GM12878 (cell line): ENCODE data around the gene CMTM5. TPM values are rescaled to one million over a fixed set of nuclear protein-coding genes. Genes with fewer than 3 reads are reported as not detected.

Source experiments
- ATAC-seq: fragments of 200-7000 bp; cut with Tn5 transposase; 3 replicates; pipeline ENCODE4 v1.9.1; 2020; ENCODE audit warnings: mild to moderate bottlenecking, moderate library complexity
- BruUV-seq: library from RNA; stranded (reverse); fragments of 400-500 nt; replicated peaks from 2 replicates; lab custom pipeline; 2021; lab: Mats Ljungman, UMichigan
- CTCF ChIA-PET: fragments of 300-600 bp; sonication (Branson Sonifier 250); formaldehyde crosslinking; extraction: SDS; loops from one replicate; lab custom pipeline; 2021; ENCODE audit warnings: inconsistent platforms; lab: Yijun Ruan, JAX
- POLR2A ChIA-PET: fragments of 350-600 bp; formaldehyde crosslinking; extraction: SDS; loops from one replicate; lab custom pipeline; 2021; ENCODE audit warnings: inconsistent platforms; lab: Charles Lee
- RAD21 ChIA-PET: fragments of 300-600 bp; sonication (Branson Sonifier 250); formaldehyde crosslinking; loops from one replicate; lab custom pipeline; 2023; ENCODE audit warnings: antibody characterized with exemption; ENCODE audit not compliant: unreplicated experiment; lab: Charles Lee
- SMC1A ChIA-PET: fragments of 300-600 bp; sonication (Branson Sonifier 250); formaldehyde crosslinking; loops from one replicate; lab custom pipeline; 2023; ENCODE audit not compliant: unreplicated experiment, uncharacterized antibody; lab: Charles Lee
- DNase-seq: peaks from one replicate; pipeline ENCODE4 v3.0.0-alpha.2; 2011; ENCODE audit warnings: low read depth, low spot score
- FAIRE-seq: peaks from 3 replicates; lab custom pipeline; 2011; peaks lifted over from hg19 to GRCh38; lab: Jason Lieb, UNC
- H2AFZ ChIP-seq: 2 replicates; pipeline ENCODE4 v1.6.0; 2011; ENCODE audit warnings: low read depth, low read length, control low read depth; ENCODE audit not compliant: control insufficient read depth
- H3K27ac ChIP-seq: 2 replicates; pipeline ENCODE4 v1.5.1; 2011; ENCODE audit warnings: control low read depth; ENCODE audit not compliant: control insufficient read depth, insufficient read depth
- H3K27me3 ChIP-seq, 2 experiments: replicated peaks in 1 of 2; 2 replicates each; pipeline versions ENCODE4 v1.6.0 to v1.6.1; 2011; ENCODE audit warnings: low read length in 1 of 2; ENCODE audit not compliant: control insufficient read depth in 2 of 2, insufficient read depth in 2 of 2
- H3K36me3 ChIP-seq, 2 experiments: 2 replicates each; pipeline ENCODE4 v1.5.1; 2011; ENCODE audit warnings: low read length in 1 of 2; ENCODE audit not compliant: control insufficient read depth in 2 of 2, insufficient read depth in 2 of 2
- H3K4me1 ChIP-seq: 2 replicates; pipeline ENCODE4 v1.6.1; 2011; ENCODE audit warnings: mild to moderate bottlenecking, low read length, moderate library complexity, mixed read lengths; ENCODE audit not compliant: control insufficient read depth, insufficient read depth
- H3K4me2 ChIP-seq: 2 replicates; pipeline ENCODE4 v1.6.0; 2011; ENCODE audit warnings: control low read depth; ENCODE audit not compliant: control insufficient read depth, insufficient read depth
- H3K4me3 ChIP-seq: fragments of 200-600 bp; sonication (generic); 2 replicates; pipeline ENCODE4 v1.5.1; 2016
- H3K79me2 ChIP-seq: 2 replicates; pipeline ENCODE4 v1.6.0; 2011; ENCODE audit warnings: low read length; ENCODE audit not compliant: control insufficient read depth, insufficient read depth
- H3K9ac ChIP-seq: 2 replicates; pipeline ENCODE4 v1.8.0; 2011; ENCODE audit warnings: low read length, control low read depth, mixed read lengths; ENCODE audit not compliant: control insufficient read depth, insufficient read depth
- H3K9me3 ChIP-seq: replicated peaks from 3 replicates; pipeline ENCODE4 v1.5.1; 2011; ENCODE audit warnings: mild to moderate bottlenecking, low read length; ENCODE audit not compliant: control insufficient read depth, insufficient read depth
- H4K20me1 ChIP-seq: 2 replicates; pipeline ENCODE4 v1.6.0; 2011; ENCODE audit not compliant: control insufficient read depth, insufficient read depth
- ATF7 ChIP-seq: fragments of 450-650 bp; IDR thresholded peaks from 2 replicates; pipeline ENCODE4 v1.6.1; 2016; ENCODE audit warnings: low read depth, mild to moderate bottlenecking
- BCLAF1 ChIP-seq: fragments of 450-650 bp; IDR thresholded peaks from 2 replicates; pipeline ENCODE4 v1.6.1; 2017; ENCODE audit warnings: antibody characterized with exemption, mild to moderate bottlenecking, moderate library complexity
- FOXM1 ChIP-seq: IDR thresholded peaks from 2 replicates; pipeline ENCODE4 v1.6.1; 2012; ENCODE audit warnings: low read depth, mild to moderate bottlenecking, inconsistent platforms, low read length, moderate library complexity
- NBN ChIP-seq: fragments of 450-650 bp; IDR thresholded peaks from 2 replicates; pipeline ENCODE4 v1.6.1; 2016
- NR2F1 ChIP-seq: fragments of 450-650 bp; conservative IDR thresholded peaks from 2 replicates; pipeline ENCODE4 v1.6.1; 2017; ENCODE audit warnings: mild to moderate bottlenecking
- POU2F2 ChIP-seq: IDR thresholded peaks from 3 replicates; pipeline ENCODE4 v1.6.1; 2011; ENCODE audit warnings: low read depth, mild to moderate bottlenecking, low read length, borderline replicate concordance
- RFX5 ChIP-seq: IDR thresholded peaks from 2 replicates; pipeline ENCODE4 v1.6.1; 2011; ENCODE audit warnings: low read depth, low read length, improper control_type of control experiment
- SMAD5 ChIP-seq: IDR thresholded peaks from 2 replicates; pipeline ENCODE4 v1.6.1; 2016; ENCODE audit warnings: antibody characterized with exemption, low read depth
- SREBF1 ChIP-seq: IDR thresholded peaks from 2 replicates; pipeline ENCODE4 v1.6.1; 2012; ENCODE audit warnings: mild to moderate bottlenecking, low read length
- SUPT20H ChIP-seq: IDR thresholded peaks from 2 replicates; pipeline ENCODE4 v1.6.1; 2011; ENCODE audit warnings: low read depth, mild to moderate bottlenecking, low read length, moderate library complexity, borderline replicate concordance; ENCODE audit not compliant: control insufficient read depth
- WRNIP1 ChIP-seq: IDR thresholded peaks from 2 replicates; pipeline ENCODE4 v1.6.1; 2011; ENCODE audit warnings: low read depth, low read length, improper control_type of control experiment, borderline replicate concordance
- YBX1 ChIP-seq: fragments of 450-650 bp; IDR thresholded peaks from 2 replicates; pipeline ENCODE4 v1.6.1; 2016; ENCODE audit warnings: antibody characterized with exemption
- ZNF207 ChIP-seq: fragments of 450-650 bp; IDR thresholded peaks from 2 replicates; pipeline ENCODE4 v1.6.1; 2014; ENCODE audit warnings: antibody characterized with exemption, mild to moderate bottlenecking, borderline replicate concordance
- ZNF24 ChIP-seq: fragments of 450-650 bp; IDR thresholded peaks from 2 replicates; pipeline ENCODE4 v1.6.1; 2017; ENCODE audit warnings: antibody characterized with exemption, mild to moderate bottlenecking
- WGBS: methylation state at CpG from one replicate; pipeline ENCODE4 v1.1.6; 2016; ENCODE audit warnings: low lambda C conversion rate; ENCODE audit not compliant: insufficient replicate concordance, insufficient coverage; ENCODE audit errors: missing lambda C conversion rate; 5-methylcytosine and 5-hydroxymethylcytosine counted together
- in situ Hi-C: fragments of 300-500 bp; cut with MboI; formaldehyde crosslinking; loops from 9 replicates; pipeline ENCODE4 v1.14.3; 2018; ENCODE audit warnings: mixed read lengths
- intact Hi-C: fragments of 100-400 bp; cut with micrococcal nuclease; formaldehyde crosslinking; loops from one replicate; pipeline ENCODE4 v1.14.2; 2022; ENCODE audit not compliant: unreplicated experiment
- polyA plus RNA-seq, 11 experiments: library from polyadenylated mRNA; depleted of rRNA in 4 of 11; unstranded in 6 of 11; stranded (reverse) in 5 of 11; fragments of >200 nt; fragmentation: Nextera tagmentation in 4 of 11; fragmentation: Illumina TruSeq in 1 of 11; extraction: Ambion mirVana in 4 of 11; extraction: Trizol in 1 of 11; gene quantifications; 1 replicate in 1 of 11; 2 replicates in 10 of 11; pipeline versions ENCODE4 v1.2.1 to v1.2.3, GENCODE V29; 2011 to 2016; ENCODE audit warnings: inconsistent platforms in 2 of 11, missing spikeins in 2 of 11, low read depth in 1 of 11
- total RNA-seq, 4 experiments: library from RNA; depleted of rRNA in 3 of 4; stranded (reverse); fragments of >200 nt in 3 of 4; fragmentation: Illumina TruSeq in 1 of 4; extraction: Trizol in 1 of 4; gene quantifications; 2 replicates each; pipeline versions ENCODE4 v1.2.1 to v1.2.3, GENCODE V29; 2013 to 2021
- TF ChIP-seq, protein P1 (sequence below): fragments of 450-650 bp; IDR thresholded peaks from 2 replicates; pipeline ENCODE4 v1.6.1; 2016; ENCODE audit warnings: mild to moderate bottlenecking

Gene CMTM5
- total and polyA plus RNA-seq, 10 of the 15 experiments (the other 5 are each of a cell fraction or from before 2014, with no cell fraction given), result not detected

DNA sequence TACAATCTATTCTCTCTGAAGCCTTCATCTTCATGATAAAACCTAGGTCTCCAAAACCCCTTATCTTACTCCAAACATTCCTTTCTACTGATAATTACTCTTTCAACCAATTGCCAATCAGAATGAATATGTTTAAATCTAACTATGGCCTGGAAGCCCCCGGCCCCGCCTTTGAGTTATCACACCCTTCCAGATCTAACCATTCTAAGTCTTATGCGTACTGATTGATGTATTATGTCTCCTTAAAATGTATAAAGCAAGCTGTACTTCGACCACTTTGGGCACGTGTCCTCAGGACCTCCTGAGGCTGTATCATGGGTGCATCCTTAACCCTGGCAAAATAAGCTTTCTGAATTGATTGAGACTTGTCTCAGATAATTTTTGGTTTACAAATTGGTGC is 41.2 kb upstream of the CMTM5 start:
- BruUV-seq, result no TSS peak
- POLR2A ChIA-PET, result interaction anchor here (0.6 kb wide), 2 partner anchors 398 to 1750 kb away, joined by 3 to 4 read pairs; no protein-coding TSS in a partner anchor
- no peaks in the 10 kb centered on the region for H3K36me3 ChIP-seq

GRCh38 chr14:23339506-23340268 is 37.2 kb upstream of the CMTM5 start:
- RAD21 ChIA-PET, result no interaction called here
- BruUV-seq, result no TSS peak
- no peaks in the 10 kb centered on the region for H3K36me3 ChIP-seq
- H4K20me1 ChIP-seq, result no peaks in the 10 kb centered on the region
- H3K9me3 ChIP-seq, result no peaks in the 10 kb centered on the region; the same call in 2 of the 3 replicates
- no peak overlapping the region for H3K4me3 ChIP-seq
- WGBS, result 0% methylated on average over 1 of the region's 1 CpG
- DNase-seq, result no peak
- H3K27ac ChIP-seq, result no peak overlapping the region
- H3K79me2 ChIP-seq, result no peaks in the 10 kb centered on the region
- intact Hi-C loops (no loop called here), in situ Hi-C loops (no loop called here)
- H3K27me3 ChIP-seq, result no peaks in the 10 kb centered on the region
- no peak overlapping the region for H3K9ac ChIP-seq
- SMC1A ChIA-PET, result no interaction called here
- no peaks in the 10 kb centered on the region for H3K4me1 ChIP-seq
- FAIRE-seq, result no peak
- CTCF ChIA-PET, result interaction anchor here (1.3 kb wide), 1 partner anchor 139 kb away, joined by 5 read pairs; no protein-coding TSS in a partner anchor
- POLR2A ChIA-PET, result no interaction called here
- no peak overlapping the region for H3K4me2 ChIP-seq
- no peak for ATAC-seq
- H2AFZ ChIP-seq, result no peak overlapping the region
- no peak for TF ChIP-seq ZNF24
- no peak for TF ChIP-seq POU2F2
- no peak for TF ChIP-seq NR2F1
- no peak for TF ChIP-seq WRNIP1
- TF ChIP-seq ATF7, result no peak
- no peak for TF ChIP-seq FOXM1
- TF ChIP-seq RFX5, result no peak
- TF ChIP-seq BCLAF1, result no peak
- TF ChIP-seq SUPT20H, result no peak

More for the DNA sequence above, 41.2 kb upstream of the CMTM5 start:
- Histone ChIP-seq H3K79me2 (no peaks in the 10 kb centered on the region), H3K4me3 (no peak overlapping the region), H3K9me3 (no peaks in the 10 kb centered on the region; the same call in 2 of the 3 replicates), H3K27ac (no peak overlapping the region), H3K9ac (no peak overlapping the region), H4K20me1 (no peaks in the 10 kb centered on the region), H3K4me2 (no peak overlapping the region), H3K27me3 (no peaks in the 10 kb centered on the region), H2AFZ (no peak overlapping the region), H3K4me1 (no peaks in the 10 kb centered on the region)
- CTCF ChIA-PET, result interaction anchor here (1.1 to 1.3 kb wide), 2 partner anchors 9 to 44 kb away, joined by 3 read pairs; no protein-coding TSS in a partner anchor
- in situ Hi-C loops (no loop called here), intact Hi-C loops (no loop called here)
- RAD21 ChIA-PET, result no interaction called here
- SMC1A ChIA-PET, result no interaction called here
- no peak for DNase-seq
- 19% methylated on average over 5 of the region's 5 CpGs for WGBS
- no peak for TF ChIP-seq NBN
- TF ChIP-seq, protein P1, sequence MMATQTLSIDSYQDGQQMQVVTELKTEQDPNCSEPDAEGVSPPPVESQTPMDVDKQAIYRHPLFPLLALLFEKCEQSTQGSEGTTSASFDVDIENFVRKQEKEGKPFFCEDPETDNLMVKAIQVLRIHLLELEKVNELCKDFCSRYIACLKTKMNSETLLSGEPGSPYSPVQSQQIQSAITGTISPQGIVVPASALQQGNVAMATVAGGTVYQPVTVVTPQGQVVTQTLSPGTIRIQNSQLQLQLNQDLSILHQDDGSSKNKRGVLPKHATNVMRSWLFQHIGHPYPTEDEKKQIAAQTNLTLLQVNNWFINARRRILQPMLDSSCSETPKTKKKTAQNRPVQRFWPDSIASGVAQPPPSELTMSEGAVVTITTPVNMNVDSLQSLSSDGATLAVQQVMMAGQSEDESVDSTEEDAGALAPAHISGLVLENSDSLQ, result no peak
- no peak for TF ChIP-seq ZNF207
- no peak for TF ChIP-seq YBX1
- no peak for TF ChIP-seq SREBF1
- TF ChIP-seq SMAD5, result no peak
- ATAC-seq, result no peak
- no peak for FAIRE-seq
